Gastrocnemius medialis (tissue), 4 donors: ENCODE results near the gene VSNL1. TPM values are rescaled to one million over a fixed set of nuclear protein-coding genes. Genes with fewer than 3 reads are reported as not detected.

Experiments
- ATAC-seq, 2 donors: fragments of 150-250 bp; one replicate each; pipeline ENCODE4 v1.9.1; 2016
- DNase-seq, 2 donors: peaks; one replicate each; pipeline ENCODE4 v3.0.0-alpha.2; 2019
- H3K27ac ChIP-seq, 4 donors: fragments of 200-600 bp; sonication (generic); 1 replicate in 1 of 4; 2 replicates in 3 of 4; pipeline ENCODE4 v1.5.1; 2016 to 2018; ENCODE audit warnings: mild to moderate bottlenecking in 2 of 4, moderate library complexity in 1 of 4
- H3K27me3 ChIP-seq, 3 donors: fragments of 200-600 bp; sonication (generic) in 2 of 3; 1 replicate in 1 of 3; 2 replicates in 2 of 3; pipeline versions ENCODE4 v1.5.1 to v1.6.0; 2016 to 2019; ENCODE audit warnings: mild to moderate bottlenecking in 1 of 3, moderate library complexity in 1 of 3
- H3K36me3 ChIP-seq, 2 donors: fragments of 200-600 bp; sonication (generic) in 1 of 2; one replicate each; pipeline ENCODE4 v1.5.1; 2017 to 2018
- H3K4me1 ChIP-seq, 2 donors: fragments of 200-600 bp; sonication (generic) in 1 of 2; one replicate each; pipeline ENCODE4 v1.5.1; 2016 to 2017; ENCODE audit warnings: mild to moderate bottlenecking in 2 of 2
- H3K4me3 ChIP-seq, 4 donors: fragments of 200-600 bp; sonication (generic) in 3 of 4; 1 replicate in 1 of 4; 2 replicates in 3 of 4; pipeline ENCODE4 v1.5.1; 2016 to 2019; ENCODE audit warnings: mild to moderate bottlenecking in 2 of 4
- H3K9me3 ChIP-seq, 3 donors: fragments of 200-600 bp; sonication (generic) in 2 of 3; 1 replicate in 1 of 3; 2 replicates in 2 of 3; pipeline ENCODE4 v1.5.1; 2016 to 2019
- CTCF ChIP-seq, 5 experiments: fragments of 450-650 bp in 3 of 5; fragments of 200-600 bp in 2 of 5; sonication (generic) in 2 of 5; IDR thresholded peaks in 4 of 5; conservative IDR thresholded peaks in 1 of 5; 1 replicate in 4 of 5; 2 replicates in 1 of 5; pipeline ENCODE4 v1.5.1; 2016 to 2019; ENCODE audit warnings: antibody characterized with exemption in 5 of 5, mild to moderate bottlenecking in 3 of 5, moderate library complexity in 3 of 5
- POLR2A ChIP-seq, 2 donors: fragments of 450-650 bp; IDR thresholded peaks; one replicate each; pipeline ENCODE4 v1.6.1; 2017; ENCODE audit warnings: antibody characterized with exemption in 2 of 2, mild to moderate bottlenecking in 2 of 2, moderate library complexity in 2 of 2
- in situ Hi-C, 4 donors: fragments of 200-750 bp; cut with MboI; loops; one replicate each; pipeline versions ENCODE4 v1.15.0 to v1.8.0; 2017; ENCODE audit warnings: low sequenced_read_pairs in 4 of 4
- intact Hi-C: fragments of 100-400 bp; cut with DNase I; formaldehyde crosslinking; loops from one replicate; pipeline ENCODE4 v1.15.1; 2023; ENCODE audit warnings: low total_unique reads
- total RNA-seq, 4 donors: library from RNA; depleted of rRNA; stranded (reverse); fragments of >200 nt; gene quantifications; one replicate each; pipeline versions ENCODE4 v1.1.0 to v1.2.3, GENCODE V29; 2016

The VSNL1 gene
- not detected for total RNA-seq

GRCh38 chr2:17540093-17540812 is at the start of gene VSNL1:
TSS of gene VSNL1 (plus strand) at chr2:17540696. CDS start at chr2:17592075, 51,379 bp downstream.
- ATAC-seq (peak; percentile 43 to 68), DNase-seq (peak in 1 of 2 donors; percentile 51)
- Histone ChIP-seq H3K36me3 (no peaks in the 10 kb centered on the region), H3K9me3 (no peaks in the 10 kb centered on the region), H3K4me1 (peaks cover 6 to 23% of the 10 kb centered on the region in 2 donors), H3K4me3 (peak within 1 kb of the TSS; percentile 55 to 69 (median 61)), H3K27me3 (peaks cover 0 to 35% (median 4%) of the 10 kb centered on the region in 3 donors), H3K27ac (peak within 1 kb of the TSS in 3 of 4 donors; percentile 69 to 74 (median 69))
- in situ Hi-C loops = no loop called here
- no peak for TF ChIP-seq CTCF (IDR thresholded peaks at IDR 0.05 in 4 of 5, conservative IDR thresholded peaks at IDR 0.05 in 1 of 5)
- TF ChIP-seq POLR2A (IDR thresholded peaks at IDR 0.05) = no peak
- intact Hi-C loops = no loop called here

- DNase-seq (no peak), ATAC-seq (no peak)
- no peak overlapping the region for H3K27ac ChIP-seq
- H3K9me3 ChIP-seq = no peaks in the 10 kb centered on the region
- H3K27me3 ChIP-seq = no peaks in the 10 kb centered on the region
- in situ Hi-C loops = no loop called here
- no peaks in the 10 kb centered on the region for H3K4me1 ChIP-seq
- no peak for TF ChIP-seq POLR2A (IDR thresholded peaks at IDR 0.05)
- TF ChIP-seq CTCF (IDR thresholded peaks at IDR 0.05 in 4 of 5, conservative IDR thresholded peaks at IDR 0.05 in 1 of 5) = no peak
- H3K36me3 ChIP-seq = no peaks in the 10 kb centered on the region
- H3K4me3 ChIP-seq = no peak overlapping the region
- intact Hi-C loops = no loop called here
These were observed 44.9 kb upstream of the VSNL1 start for GRCh38 chr2:17495590-17495989.

GRCh38 chr2:17497718-17498117 is 42.8 kb upstream of the VSNL1 start:
- Histone ChIP-seq H3K27me3 (no peaks in the 10 kb centered on the region), H3K27ac (no peak overlapping the region), H3K9me3 (no peaks in the 10 kb centered on the region), H3K4me1 (no peaks in the 10 kb centered on the region), H3K36me3 (no peaks in the 10 kb centered on the region), H3K4me3 (no peak overlapping the region)
- TF ChIP-seq CTCF (IDR thresholded peaks at IDR 0.05 in 4 of 5, conservative IDR thresholded peaks at IDR 0.05 in 1 of 5) (no peak), POLR2A (IDR thresholded peaks at IDR 0.05) (no peak)
- intact Hi-C loops = no loop called here
- DNase-seq (no peak), ATAC-seq (no peak)
- in situ Hi-C loops = no loop called here

GRCh38 chr2:17506736-17507616 is 33.5 kb upstream of the VSNL1 start:
- in situ Hi-C loops = no loop called here
- intact Hi-C loops = no loop called here
- TF ChIP-seq CTCF (IDR thresholded peaks at IDR 0.05 in 4 of 5, conservative IDR thresholded peaks at IDR 0.05 in 1 of 5) (no peak), POLR2A (IDR thresholded peaks at IDR 0.05) (no peak)
- Histone ChIP-seq H3K27ac (no peak overlapping the region), H3K27me3 (no peaks in the 10 kb centered on the region), H3K4me1 (no peaks in the 10 kb centered on the region), H3K36me3 (no peaks in the 10 kb centered on the region), H3K9me3 (no peaks in the 10 kb centered on the region), H3K4me3 (no peak overlapping the region)
- DNase-seq (no peak), ATAC-seq (no peak)
